ENCODE measurements around the gene DNAJB8.

The DNAJB8 gene

GRCh38 chr3:128488636-128488990 is 21.9 kb upstream of the DNAJB8 start:
- Histone ChIP-seq H3K4me3 (ENCODE audit: low read depth, low read length) (peak overlapping the region; percentile 29; the same call in 1 of the 2 replicates), H3K36me3 (no peaks in the 10 kb centered on the region), H3K27ac (no peak overlapping the region), H3K27me3 (ENCODE audit: insufficient read depth, low read depth, severe bottlenecking) (peaks cover 100% of the 10 kb centered on the region), H3K9me3 (ENCODE audit: severe bottlenecking) (no peaks in the 10 kb centered on the region)
- DNase-seq: no peak
- no peak for TF ChIP-seq CTCF (IDR thresholded peaks at IDR 0.05; ENCODE audit: low read depth, low read length)

DNA sequence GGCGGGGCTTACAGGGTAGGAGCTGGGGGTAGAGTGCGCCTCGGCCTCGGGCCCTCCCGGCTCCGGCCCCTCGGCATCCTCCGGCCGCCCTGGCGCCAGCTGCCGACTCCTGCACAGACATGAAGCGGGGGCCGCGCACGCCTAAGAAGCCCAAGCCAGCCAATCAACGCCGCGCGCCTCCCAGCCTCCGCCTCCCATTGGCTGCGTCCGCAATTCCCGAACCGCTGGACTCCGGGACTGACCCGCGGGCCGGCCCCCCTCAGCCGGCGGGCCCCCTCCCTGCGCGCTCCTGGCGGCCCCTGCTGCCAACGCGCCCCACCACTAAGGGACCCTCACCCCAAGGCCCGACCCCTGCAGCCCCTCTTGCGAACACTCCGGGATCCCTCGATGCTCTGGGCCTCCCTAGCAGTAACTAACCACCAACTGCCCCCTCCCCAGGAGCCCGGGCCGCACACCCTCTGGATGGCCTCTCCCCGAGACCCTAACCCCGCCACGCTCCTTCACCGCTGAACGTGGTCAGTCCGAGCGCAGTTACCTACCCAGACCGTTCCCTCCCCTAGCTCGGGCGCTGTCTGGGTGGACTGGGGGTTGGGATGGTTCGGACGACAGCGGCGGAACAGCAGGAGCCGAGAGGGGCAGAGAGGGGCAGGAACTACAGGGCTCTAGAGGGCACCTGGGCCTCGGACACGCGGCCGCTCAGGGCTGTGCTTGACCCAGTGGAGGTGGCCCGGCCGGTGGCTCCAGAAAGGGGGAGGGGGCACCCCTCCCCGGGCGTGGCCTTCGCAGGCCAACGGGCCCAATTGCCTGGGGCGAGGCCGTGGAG is 21.3 kb upstream of the DNAJB8 start:
- TF ChIP-seq CTCF (IDR thresholded peaks at IDR 0.05; ENCODE audit: low read depth, low read length): no peak
- Histone ChIP-seq H3K27me3 (ENCODE audit: insufficient read depth, low read depth, severe bottlenecking) (peaks cover 100% of the 10 kb centered on the region), H3K36me3 (no peaks in the 10 kb centered on the region), H3K27ac (no peak overlapping the region), H3K4me3 (ENCODE audit: low read depth, low read length) (peak overlapping the region; percentile 29; the same call in 1 of the 2 replicates), H3K9me3 (ENCODE audit: severe bottlenecking) (no peaks in the 10 kb centered on the region)
- peak; percentile 82 for DNase-seq

DNA sequence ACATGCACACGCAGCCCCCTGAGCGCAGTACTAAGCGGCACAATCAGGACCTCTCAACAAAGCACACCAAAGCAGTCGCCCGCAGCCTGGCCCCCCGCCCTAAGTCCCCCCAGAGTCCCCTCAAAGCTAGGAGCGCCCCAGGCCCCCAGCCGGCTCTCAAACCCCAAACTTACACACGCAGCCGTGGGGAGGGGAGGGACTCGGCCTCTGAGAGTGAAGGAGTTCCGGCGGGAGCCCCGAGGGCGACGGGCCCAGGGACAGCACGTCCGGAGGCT is 20.8 kb upstream of the DNAJB8 start:
- no peak overlapping the region for H3K27ac ChIP-seq
- TF ChIP-seq CTCF (IDR thresholded peaks at IDR 0.05; ENCODE audit: low read depth, low read length): no peak
- no peak overlapping the region for H3K4me3 ChIP-seq (ENCODE audit: low read depth, low read length)
- peaks cover 100% of the 10 kb centered on the region for H3K27me3 ChIP-seq (ENCODE audit: insufficient read depth, low read depth, severe bottlenecking)
- DNase-seq: no peak
- H3K36me3 ChIP-seq: no peaks in the 10 kb centered on the region
- H3K9me3 ChIP-seq (ENCODE audit: severe bottlenecking): no peaks in the 10 kb centered on the region

- DNase-seq: no peak
- Histone ChIP-seq H3K4me3 (ENCODE audit: low read depth, low read length) (peak overlapping the region; percentile 22), H3K27me3 (ENCODE audit: insufficient read depth, low read depth, severe bottlenecking) (peaks cover 100% of the 10 kb centered on the region), H3K27ac (no peak overlapping the region), H3K36me3 (no peaks in the 10 kb centered on the region), H3K9me3 (ENCODE audit: severe bottlenecking) (no peaks in the 10 kb centered on the region)
- TF ChIP-seq CTCF (IDR thresholded peaks at IDR 0.05; ENCODE audit: low read depth, low read length): no peak
Observed at GRCh38 chr3:128486681-128487537, 20.2 kb upstream of the DNAJB8 start.

DNA sequence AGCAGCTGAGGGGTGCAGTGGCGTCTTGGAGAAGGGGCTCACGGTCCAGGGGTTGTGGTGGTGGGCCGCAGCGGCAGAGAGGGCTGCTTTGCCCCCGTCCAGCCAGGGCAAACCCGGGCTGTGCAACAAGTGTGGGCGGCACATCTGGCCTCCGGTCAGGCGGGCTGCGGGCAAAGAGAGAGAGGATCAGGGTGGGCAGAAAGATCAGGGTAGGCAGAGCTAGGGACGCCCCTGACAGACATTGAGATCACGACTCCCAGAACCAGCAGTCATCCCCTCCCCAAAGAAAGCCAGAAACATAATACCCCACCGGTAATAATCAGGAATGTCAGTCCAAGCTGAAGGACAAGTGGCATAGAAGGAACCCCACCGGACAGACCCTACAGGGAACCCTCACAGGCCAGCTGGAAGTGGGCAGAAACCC is 19.5 kb upstream of the DNAJB8 start:
- no peak for DNase-seq
- Histone ChIP-seq H3K9me3 (ENCODE audit: severe bottlenecking) (no peaks in the 10 kb centered on the region), H3K36me3 (no peaks in the 10 kb centered on the region), H3K27ac (no peak overlapping the region), H3K27me3 (ENCODE audit: insufficient read depth, low read depth, severe bottlenecking) (peaks cover 99% of the 10 kb centered on the region), H3K4me3 (ENCODE audit: low read depth, low read length) (no peak overlapping the region)
- TF ChIP-seq CTCF (IDR thresholded peaks at IDR 0.05; ENCODE audit: low read depth, low read length): no peak
